ENCODE results near the gene STX1B.

DNA sequence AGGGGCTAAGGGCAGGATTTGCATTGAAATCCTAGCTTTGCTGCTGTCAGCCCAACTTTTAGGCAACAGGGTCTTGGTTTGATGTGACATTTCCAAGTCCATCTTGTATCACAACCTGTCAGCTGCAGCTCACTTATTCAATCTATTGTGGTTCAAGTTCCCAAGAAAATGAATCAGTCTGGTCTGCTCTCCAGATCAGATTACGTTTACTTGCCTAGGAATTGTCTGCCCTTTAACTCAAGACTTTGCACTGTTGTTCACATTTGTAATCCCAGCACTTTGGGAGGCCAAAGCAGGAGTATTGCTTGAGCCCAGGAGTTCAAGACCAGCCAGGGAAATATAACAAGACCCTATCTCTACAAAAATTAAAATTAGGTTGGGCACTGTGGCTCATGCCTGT lies 32.9 kb upstream of the STX1B start:
- TF ChIP-seq EZH2 (IDR thresholded peaks at IDR 0.05) (no peak), FOXP2 (optimal IDR thresholded peaks at IDR 0.05; ENCODE audit: control extremely low read depth, extremely low read length, insufficient read depth) (no peak), POLR2AphosphoS5 (IDR thresholded peaks at IDR 0.05; ENCODE audit: borderline replicate concordance, low read depth, low read length) (no peak)
